ENCODE data around the gene HOXD9. TPM values are rescaled to one million over a fixed set of nuclear protein-coding genes. Genes with fewer than 3 reads are reported as not detected.

HOXD9 gene
- polyA plus RNA-seq, 1 donor from 2014 or later, result not detected

DNA sequence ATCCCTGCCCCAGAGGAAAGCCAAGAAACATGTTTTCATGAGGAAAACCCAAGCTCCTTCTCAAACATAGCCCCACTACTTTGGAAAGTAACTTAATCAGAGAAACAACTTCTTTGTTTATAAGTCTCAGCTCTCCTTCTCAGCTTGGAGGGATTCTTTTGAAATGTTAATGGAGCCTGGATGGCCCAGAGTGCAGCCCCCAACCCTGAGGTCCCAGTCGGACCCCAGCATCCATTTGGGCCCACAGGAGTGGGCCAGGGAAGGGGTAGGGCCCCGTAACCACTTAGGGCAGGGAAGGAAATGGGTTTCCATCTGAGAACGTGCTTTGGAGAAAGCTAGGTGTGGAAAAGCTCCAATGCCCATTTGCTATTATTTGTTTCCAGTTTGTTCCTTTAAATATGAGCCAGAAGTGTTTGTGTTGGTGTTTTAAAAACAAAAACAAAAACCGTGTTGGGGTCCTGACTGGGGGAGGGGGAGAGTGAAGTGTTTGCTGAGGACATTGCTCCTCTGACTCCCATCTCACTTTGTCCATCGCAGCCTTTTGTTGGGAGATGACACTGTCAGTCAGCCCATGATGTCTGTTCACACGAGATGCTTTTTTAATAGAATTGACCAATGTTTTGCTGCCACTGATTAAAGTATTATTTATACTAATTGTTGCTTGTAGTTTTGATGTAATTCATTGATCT, 33.0 kb downstream of the HOXD9 start:
- Histone ChIP-seq H3K9ac (ENCODE audit: low read length) (no peak overlapping the region), H3K27me3 (ENCODE audit: insufficient read depth, low read depth, low read length) (peaks cover 100% of the 10 kb centered on the region), H3K36me3 (ENCODE audit: insufficient read depth, low read length) (no peaks in the 10 kb centered on the region), H3K79me2 (replicated peaks; ENCODE audit: insufficient read depth, low read length) (no peaks in the 10 kb centered on the region), H3K4me2 (ENCODE audit: low read length) (no peak overlapping the region), H4K20me1 (ENCODE audit: insufficient read depth) (no peaks in the 10 kb centered on the region), H3K9me2 (ENCODE audit: insufficient read depth, low read length) (no peaks in the 10 kb centered on the region), H3K9me3 (ENCODE audit: low read length) (peaks cover 7% of the 10 kb centered on the region), H3K27ac (ENCODE audit: low read length) (no peak overlapping the region), H3K4me3 (ENCODE audit: low read length) (no peak overlapping the region), H2AFZ (ENCODE audit: low read depth, low read length) (no peak overlapping the region), H3F3A (ENCODE audit: insufficient read depth, low read length, poor library complexity, severe bottlenecking) (no peaks in the 10 kb centered on the region)
- no peak for TF ChIP-seq POLR2AphosphoS5 (IDR thresholded peaks at IDR 0.05)
- TF ChIP-seq MXI1 (conservative IDR thresholded peaks at IDR 0.05; ENCODE audit: poor library complexity, severe bottlenecking), result no peak
- TF ChIP-seq EP300 (conservative IDR thresholded peaks at IDR 0.05; ENCODE audit: poor library complexity, severe bottlenecking), result no peak
- TF ChIP-seq EZH2 (IDR thresholded peaks at IDR 0.05; ENCODE audit: borderline replicate concordance, insufficient read depth, low read length, poor library complexity, severe bottlenecking), result no peak
- TF ChIP-seq REST (IDR thresholded peaks at IDR 0.05; ENCODE audit: borderline replicate concordance), result no peak
- no peak for TF ChIP-seq TAF1 (IDR thresholded peaks at IDR 0.05; ENCODE audit: low read depth)
- no peak for TF ChIP-seq RAD21 (conservative IDR thresholded peaks at IDR 0.05)
- TF ChIP-seq, protein P1, sequence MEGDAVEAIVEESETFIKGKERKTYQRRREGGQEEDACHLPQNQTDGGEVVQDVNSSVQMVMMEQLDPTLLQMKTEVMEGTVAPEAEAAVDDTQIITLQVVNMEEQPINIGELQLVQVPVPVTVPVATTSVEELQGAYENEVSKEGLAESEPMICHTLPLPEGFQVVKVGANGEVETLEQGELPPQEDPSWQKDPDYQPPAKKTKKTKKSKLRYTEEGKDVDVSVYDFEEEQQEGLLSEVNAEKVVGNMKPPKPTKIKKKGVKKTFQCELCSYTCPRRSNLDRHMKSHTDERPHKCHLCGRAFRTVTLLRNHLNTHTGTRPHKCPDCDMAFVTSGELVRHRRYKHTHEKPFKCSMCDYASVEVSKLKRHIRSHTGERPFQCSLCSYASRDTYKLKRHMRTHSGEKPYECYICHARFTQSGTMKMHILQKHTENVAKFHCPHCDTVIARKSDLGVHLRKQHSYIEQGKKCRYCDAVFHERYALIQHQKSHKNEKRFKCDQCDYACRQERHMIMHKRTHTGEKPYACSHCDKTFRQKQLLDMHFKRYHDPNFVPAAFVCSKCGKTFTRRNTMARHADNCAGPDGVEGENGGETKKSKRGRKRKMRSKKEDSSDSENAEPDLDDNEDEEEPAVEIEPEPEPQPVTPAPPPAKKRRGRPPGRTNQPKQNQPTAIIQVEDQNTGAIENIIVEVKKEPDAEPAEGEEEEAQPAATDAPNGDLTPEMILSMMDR (IDR thresholded peaks at IDR 0.05; ENCODE audit: poor library complexity, severe bottlenecking), result no peak
- no peak for TF ChIP-seq SMC3 (conservative IDR thresholded peaks at IDR 0.05; ENCODE audit: poor library complexity)

- no peaks in the 10 kb centered on the region for H3F3A ChIP-seq (ENCODE audit: insufficient read depth, low read length, poor library complexity, severe bottlenecking)
- no peaks in the 10 kb centered on the region for H4K20me1 ChIP-seq (ENCODE audit: insufficient read depth)
- no peaks in the 10 kb centered on the region for H3K9me2 ChIP-seq (ENCODE audit: insufficient read depth, low read length)
- H3K36me3 ChIP-seq (ENCODE audit: insufficient read depth, low read length), result no peaks in the 10 kb centered on the region
- no peak for TF ChIP-seq RAD21 (conservative IDR thresholded peaks at IDR 0.05)
- no peak for TF ChIP-seq POLR2AphosphoS5 (IDR thresholded peaks at IDR 0.05)
- no peak for TF ChIP-seq EZH2 (IDR thresholded peaks at IDR 0.05; ENCODE audit: borderline replicate concordance, insufficient read depth, low read length, poor library complexity, severe bottlenecking)
- TF ChIP-seq MXI1 (conservative IDR thresholded peaks at IDR 0.05; ENCODE audit: poor library complexity, severe bottlenecking), result no peak
- no peak for TF ChIP-seq EP300 (conservative IDR thresholded peaks at IDR 0.05; ENCODE audit: poor library complexity, severe bottlenecking)
- TF ChIP-seq SMC3 (conservative IDR thresholded peaks at IDR 0.05; ENCODE audit: poor library complexity), result no peak
- no peak for TF ChIP-seq REST (IDR thresholded peaks at IDR 0.05; ENCODE audit: borderline replicate concordance)
- TF ChIP-seq TAF1 (IDR thresholded peaks at IDR 0.05; ENCODE audit: low read depth), result no peak
- TF ChIP-seq, protein P1 (IDR thresholded peaks at IDR 0.05; ENCODE audit: poor library complexity, severe bottlenecking), result no peak
- no peaks in the 10 kb centered on the region for H3K79me2 ChIP-seq (replicated peaks; ENCODE audit: insufficient read depth, low read length)
- H3K4me2 ChIP-seq (ENCODE audit: low read length), result no peak overlapping the region
- no peak overlapping the region for H3K4me3 ChIP-seq (ENCODE audit: low read length)
- peaks cover 12% of the 10 kb centered on the region for H3K9me3 ChIP-seq (ENCODE audit: low read length)
- no peak overlapping the region for H3K9ac ChIP-seq (ENCODE audit: low read length)
- no peak overlapping the region for H3K27ac ChIP-seq (ENCODE audit: low read length)
- peaks cover 100% of the 10 kb centered on the region for H3K27me3 ChIP-seq (ENCODE audit: insufficient read depth, low read depth, low read length)
- no peak overlapping the region for H2AFZ ChIP-seq (ENCODE audit: low read depth, low read length)
Measured at GRCh38 chr2:176156301-176156806, 33.8 kb downstream of the HOXD9 start.

Data from neural cell (in vitro differentiated cells).